HCT116 (cell line): ENCODE results near the gene DMPK. TPM values are rescaled to one million over a fixed set of nuclear protein-coding genes. Genes with fewer than 3 reads are reported as not detected.

Experiments
- ATAC-seq: fragments of 200-7000 bp; cut with Tn5 transposase; 2 replicates; pipeline ENCODE4 v1.9.1; 2020; ENCODE audit warnings: mild to moderate bottlenecking, moderate library complexity
- BruUV-seq: library from RNA; stranded (reverse); fragments of 400-500 nt; replicated peaks from 2 replicates; lab custom pipeline; 2021; lab: Mats Ljungman, UMichigan
- CTCF ChIA-PET: fragments of 300-600 bp; sonication (Branson Sonifier 250); formaldehyde crosslinking; loops from one replicate; lab custom pipeline; 2021; ENCODE audit warnings: antibody characterized with exemption; lab: Charles Lee
- POLR2A ChIA-PET: fragments of 300-600, 350-600 bp; sonication (Branson Sonifier 250); formaldehyde crosslinking; loops from one replicate; lab custom pipeline; 2021; ENCODE audit warnings: antibody characterized with exemption; lab: Charles Lee
- RAD21 ChIA-PET, 2 experiments: fragments of 300-600 bp; sonication (Branson Sonifier 250); formaldehyde crosslinking; loops; one replicate each; lab custom pipeline; 2023; ENCODE audit warnings: low total read pairs in 2 of 2; ENCODE audit not compliant: uncharacterized antibody in 2 of 2, unreplicated experiment in 2 of 2, low non-redundant PET in 1 of 2; lab: Charles Lee
- DNase-seq: peaks from one replicate; pipeline ENCODE4 v3.0.0-alpha.2; 2010; ENCODE audit warnings: low read depth, low spot score
- H2AFZ ChIP-seq: fragments of 200-600 bp; shearing (Covaris generic), sonication (generic); 2 replicates; pipeline ENCODE4 v1.6.1; 2017; ENCODE audit warnings: low read depth, mixed run types, mixed read lengths, antibody characterized with exemption, low read length; ENCODE audit not compliant: poor library complexity, severe bottlenecking
- H3K27ac ChIP-seq: 2 replicates; pipeline ENCODE4 v1.5.1; 2012; ENCODE audit warnings: low read depth, low read length
- H3K27me3 ChIP-seq: fragments of 200-600 bp; sonication (generic); 2 replicates; pipeline ENCODE4 v1.6.1; 2016; ENCODE audit warnings: mixed run types, low read length, mixed read lengths; ENCODE audit not compliant: insufficient read depth
- H3K36me3 ChIP-seq, 2 experiments: fragments of 200-500 bp in 1 of 2; fragments of 200-600 bp in 1 of 2; sonication (Bioruptor generic) in 1 of 2; sonication (generic) in 1 of 2; 2 replicates each; pipeline versions ENCODE4 v1.5.1 to v1.6.1; 2014 to 2016; ENCODE audit warnings: low read length in 2 of 2, inconsistent platforms in 1 of 2, mixed read lengths in 1 of 2, mixed run types in 1 of 2; ENCODE audit not compliant: insufficient read depth in 2 of 2, control insufficient read depth in 1 of 2
- H3K4me1 ChIP-seq, 2 experiments: fragments of 200-600 bp in 1 of 2; sonication (generic) in 1 of 2; 2 replicates each; pipeline versions ENCODE4 v1.5.1 to v1.6.1; 2012 to 2017; ENCODE audit warnings: low read length in 2 of 2, inconsistent platforms in 1 of 2, mild to moderate bottlenecking in 1 of 2, mixed read lengths in 1 of 2, mixed run types in 1 of 2, moderate library complexity in 1 of 2; ENCODE audit not compliant: insufficient read depth in 2 of 2, control insufficient read depth in 1 of 2
- H3K4me2 ChIP-seq: fragments of 200-600 bp; sonication (generic); 2 replicates; pipeline ENCODE4 v1.6.1; 2017; ENCODE audit warnings: mixed run types, low read length, mixed read lengths
- H3K4me3 ChIP-seq, 2 experiments: fragments of 200-600 bp in 1 of 2; sonication (generic) in 1 of 2; replicated peaks in 1 of 2; 2 replicates each; pipeline ENCODE4 v1.5.1; 2011 to 2016; ENCODE audit warnings: low read length in 2 of 2, control low read depth in 1 of 2, low read depth in 1 of 2, mild to moderate bottlenecking in 1 of 2, mixed read lengths in 1 of 2, mixed run types in 1 of 2
- H3K79me2 ChIP-seq: fragments of 200-600 bp; sonication (generic); 2 replicates; pipeline ENCODE4 v1.6.1; 2017; ENCODE audit warnings: mild to moderate bottlenecking, mixed run types, low read length, moderate library complexity, mixed read lengths; ENCODE audit not compliant: insufficient read depth
- H3K9ac ChIP-seq: fragments of 200-600 bp; sonication (generic); 2 replicates; pipeline ENCODE4 v1.6.1; 2016; ENCODE audit warnings: low read length, mixed read lengths
- H3K9me2 ChIP-seq: fragments of 200-600 bp; sonication (generic), shearing (Covaris generic); 2 replicates; pipeline ENCODE4 v1.6.1; 2017; ENCODE audit warnings: mixed run types, mild to moderate bottlenecking, moderate library complexity; ENCODE audit not compliant: insufficient read depth
- H3K9me3 ChIP-seq, 2 experiments: fragments of 200-500 bp in 1 of 2; fragments of 200-600 bp in 1 of 2; sonication (Bioruptor generic) in 1 of 2; sonication (generic) in 1 of 2; 2 replicates each; pipeline ENCODE4 v1.6.1; 2014 to 2017; ENCODE audit warnings: low read length in 2 of 2, mixed read lengths in 2 of 2, inconsistent platforms in 1 of 2, low read depth in 1 of 2, mild to moderate bottlenecking in 1 of 2, mixed run types in 1 of 2, moderate library complexity in 1 of 2; ENCODE audit not compliant: control insufficient read depth in 1 of 2, insufficient read depth in 1 of 2
- H4K20me1 ChIP-seq: fragments of 200-600 bp; sonication (generic), shearing (Covaris generic); 2 replicates; pipeline ENCODE4 v1.6.1; 2017; ENCODE audit warnings: mixed run types, mild to moderate bottlenecking, moderate library complexity; ENCODE audit not compliant: insufficient read depth
- CEBPB ChIP-seq: IDR thresholded peaks from 2 replicates; pipeline ENCODE4 v1.6.1; 2012; ENCODE audit warnings: low read depth
- CTCF ChIP-seq, 3 experiments: fragments of 200-600 bp in 1 of 3; sonication (generic) in 1 of 3; IDR thresholded peaks in 2 of 3; conservative IDR thresholded peaks in 1 of 3; 2 replicates each; pipeline ENCODE4 v1.5.1; 2012 to 2017; ENCODE audit warnings: low read depth in 2 of 3, low read length in 2 of 3, antibody characterized with exemption in 1 of 3, borderline replicate concordance in 1 of 3, control low read depth in 1 of 3, mild to moderate bottlenecking in 1 of 3, mixed read lengths in 1 of 3, mixed run types in 1 of 3, moderate library complexity in 1 of 3; ENCODE audit not compliant: insufficient read depth in 1 of 3
- ELF1 ChIP-seq: IDR thresholded peaks from 2 replicates; pipeline ENCODE4 v1.6.1; 2012; ENCODE audit warnings: low read depth, borderline replicate concordance
- EZH2 ChIP-seq: fragments of 200-600 bp; sonication (generic); IDR thresholded peaks from 2 replicates; pipeline ENCODE4 v1.6.1; 2017; ENCODE audit warnings: antibody characterized with exemption, mixed run types
- JUND ChIP-seq: IDR thresholded peaks from 2 replicates; pipeline ENCODE4 v1.6.1; 2012
- MAX ChIP-seq: IDR thresholded peaks from 2 replicates; pipeline ENCODE4 v1.6.1; 2012
- POLR2A ChIP-seq: IDR thresholded peaks from 2 replicates; pipeline ENCODE4 v1.7.0; 2011; ENCODE audit warnings: borderline replicate concordance; ENCODE audit not compliant: insufficient read depth, insufficient read length; ENCODE audit errors: extremely low read depth
- POLR2AphosphoS5 ChIP-seq: IDR thresholded peaks from 2 replicates; pipeline ENCODE4 v1.6.1; 2011; ENCODE audit warnings: mild to moderate bottlenecking, low read depth, low read length, moderate library complexity
- SIN3A ChIP-seq: IDR thresholded peaks from 2 replicates; pipeline ENCODE4 v1.6.1; 2012; ENCODE audit warnings: low read depth
- SP1 ChIP-seq: IDR thresholded peaks from 2 replicates; pipeline ENCODE4 v1.6.1; 2012; ENCODE audit warnings: low read depth
- SRF ChIP-seq: IDR thresholded peaks from 2 replicates; pipeline ENCODE4 v1.6.1; 2012; ENCODE audit warnings: low read depth
- TCF7L2 ChIP-seq: IDR thresholded peaks from 2 replicates; pipeline ENCODE4 v1.7.0; 2011; ENCODE audit warnings: borderline replicate concordance, inconsistent platforms; ENCODE audit not compliant: insufficient read depth, insufficient read length; ENCODE audit errors: extremely low read depth
- YY1 ChIP-seq: IDR thresholded peaks from 2 replicates; pipeline ENCODE4 v1.6.1; 2011; ENCODE audit warnings: low read length, low read depth, moderate library complexity, mild to moderate bottlenecking; ENCODE audit not compliant: insufficient replicate concordance; ENCODE audit errors: extremely low read depth
- ZFX ChIP-seq: fragments of 450-650 bp; IDR thresholded peaks from 2 replicates; pipeline ENCODE4 v1.6.1; 2017
- intact Hi-C: fragments of 100-400 bp; cut with micrococcal nuclease; formaldehyde crosslinking; loops from 2 replicates; pipeline ENCODE4 v1.10.0; 2022
- total RNA-seq: library from RNA; stranded (reverse); gene quantifications from one replicate; pipeline ENCODE4 v1.2.1, GENCODE V29; 2021; ENCODE audit not compliant: unreplicated experiment
- TF ChIP-seq, protein P1 (sequence below): IDR thresholded peaks from 2 replicates; pipeline ENCODE4 v1.6.1; 2012; ENCODE audit warnings: low read depth

Gene DMPK
- total RNA-seq, 1 experiment from 2014 or later: 52.5 TPM

- no peak for TF ChIP-seq YY1
- TF ChIP-seq EZH2: no peak
- TF ChIP-seq MAX: no peak
- no peak for TF ChIP-seq SRF
Observed at GRCh38 chr19:45733160-45733810, 49.0 kb downstream of the DMPK start, which contains the start of gene MEIOSIN (continued).

DNA sequence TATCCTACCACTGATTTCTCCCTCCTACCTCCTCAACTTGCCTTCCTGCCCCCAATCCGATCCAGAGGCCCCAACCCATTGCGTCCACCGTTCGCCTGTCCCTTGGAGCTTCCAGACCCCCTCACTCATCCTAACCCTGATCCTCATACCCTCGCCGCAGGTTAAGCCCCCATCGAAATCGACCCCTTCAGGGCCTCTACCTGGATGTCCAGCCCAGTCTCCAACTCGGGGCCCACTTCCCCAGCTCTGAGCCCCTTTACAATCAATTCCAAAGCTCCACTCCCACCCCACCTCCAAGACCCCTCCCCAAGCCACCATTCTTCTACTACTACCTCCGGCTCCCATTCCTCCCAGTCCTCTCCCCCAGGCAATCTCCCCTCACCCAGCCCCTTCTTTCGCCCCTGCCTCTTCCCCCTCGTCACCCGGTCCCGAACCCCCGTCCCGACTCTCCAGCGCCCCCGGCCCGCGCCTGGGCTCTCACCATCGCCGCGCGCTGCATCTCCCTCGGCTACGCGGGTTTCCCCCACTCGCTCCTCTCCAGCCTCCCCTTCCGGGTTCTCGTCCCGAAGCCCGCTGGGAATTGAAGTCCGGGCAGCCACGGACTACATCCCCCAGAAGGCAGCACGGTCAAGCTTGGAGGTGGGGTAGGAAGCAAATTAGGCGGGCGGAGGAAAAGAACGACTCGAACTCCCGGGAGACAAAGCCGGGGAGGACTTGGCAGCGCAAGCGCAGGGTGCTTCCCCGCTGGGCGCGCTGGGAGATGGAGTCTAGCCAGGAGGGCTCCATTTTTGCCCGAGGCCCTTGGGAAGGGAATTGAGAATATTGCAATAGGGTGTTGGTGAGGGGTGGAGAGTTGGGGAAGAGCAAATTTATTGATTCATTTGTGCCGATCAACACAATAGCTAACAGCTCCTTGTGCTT is 51.7 kb downstream of the DMPK start, which contains the start of gene FBXO46:
Gene FBXO46 (minus strand): TSS at position 529 of the 921 bp plus-strand sequence. CDS start 17,401 bp downstream, outside the sequence.
- Histone ChIP-seq H3K27me3 (no peaks in the 10 kb centered on the region), H2AFZ (no peak within 1 kb of the TSS), H3K9me3 (no peaks in the 10 kb centered on the region), H3K79me2 (peaks cover 51% of the 10 kb centered on the region), H3K36me3 (no peaks in the 10 kb centered on the region), H4K20me1 (no peaks in the 10 kb centered on the region), H3K9ac (peak within 1 kb of the TSS; percentile 96), H3K4me3 (peak within 1 kb of the TSS; percentile 89 to 92), H3K4me1 (peaks cover 6 to 43% of the 10 kb centered on the region in 2 experiments), H3K4me2 (peak within 1 kb of the TSS; percentile 90), H3K9me2 (no peaks in the 10 kb centered on the region), H3K27ac (peak within 1 kb of the TSS; percentile 75)
- intact Hi-C loops: loop anchor here (1.0 to 2.0 kb wide), 2 partner anchors 8 to 40 kb away; no protein-coding TSS in a partner anchor
- RAD21 ChIA-PET: interaction anchor here in 1 of 2 experiments (0.7 kb wide), 1 partner anchor 220 kb away, joined by 9 read pairs; no protein-coding TSS in a partner anchor
- CTCF ChIA-PET: interaction anchor here (2.0 kb wide), 1 partner anchor 39 kb away, joined by 12 read pairs; the partner anchor contains the start of gene SIX5
- ATAC-seq (peak; percentile 98), DNase-seq (peak; percentile 96)
- POLR2A ChIA-PET: interaction anchor here (0.6 to 1.0 kb wide), 5 partner anchors 9 to 54 kb away, joined by 3 to 6 read pairs (median 4); partner anchors contain the start of gene SIX5
- BruUV-seq: no TSS peak
- TF ChIP-seq CEBPB: no peak
- TF ChIP-seq POLR2A: no peak
- TF ChIP-seq, protein P1, sequence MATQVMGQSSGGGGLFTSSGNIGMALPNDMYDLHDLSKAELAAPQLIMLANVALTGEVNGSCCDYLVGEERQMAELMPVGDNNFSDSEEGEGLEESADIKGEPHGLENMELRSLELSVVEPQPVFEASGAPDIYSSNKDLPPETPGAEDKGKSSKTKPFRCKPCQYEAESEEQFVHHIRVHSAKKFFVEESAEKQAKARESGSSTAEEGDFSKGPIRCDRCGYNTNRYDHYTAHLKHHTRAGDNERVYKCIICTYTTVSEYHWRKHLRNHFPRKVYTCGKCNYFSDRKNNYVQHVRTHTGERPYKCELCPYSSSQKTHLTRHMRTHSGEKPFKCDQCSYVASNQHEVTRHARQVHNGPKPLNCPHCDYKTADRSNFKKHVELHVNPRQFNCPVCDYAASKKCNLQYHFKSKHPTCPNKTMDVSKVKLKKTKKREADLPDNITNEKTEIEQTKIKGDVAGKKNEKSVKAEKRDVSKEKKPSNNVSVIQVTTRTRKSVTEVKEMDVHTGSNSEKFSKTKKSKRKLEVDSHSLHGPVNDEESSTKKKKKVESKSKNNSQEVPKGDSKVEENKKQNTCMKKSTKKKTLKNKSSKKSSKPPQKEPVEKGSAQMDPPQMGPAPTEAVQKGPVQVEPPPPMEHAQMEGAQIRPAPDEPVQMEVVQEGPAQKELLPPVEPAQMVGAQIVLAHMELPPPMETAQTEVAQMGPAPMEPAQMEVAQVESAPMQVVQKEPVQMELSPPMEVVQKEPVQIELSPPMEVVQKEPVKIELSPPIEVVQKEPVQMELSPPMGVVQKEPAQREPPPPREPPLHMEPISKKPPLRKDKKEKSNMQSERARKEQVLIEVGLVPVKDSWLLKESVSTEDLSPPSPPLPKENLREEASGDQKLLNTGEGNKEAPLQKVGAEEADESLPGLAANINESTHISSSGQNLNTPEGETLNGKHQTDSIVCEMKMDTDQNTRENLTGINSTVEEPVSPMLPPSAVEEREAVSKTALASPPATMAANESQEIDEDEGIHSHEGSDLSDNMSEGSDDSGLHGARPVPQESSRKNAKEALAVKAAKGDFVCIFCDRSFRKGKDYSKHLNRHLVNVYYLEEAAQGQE: no peak
- TF ChIP-seq ELF1: peak; percentile 99; the same call in 1 of the 2 replicates
- TF ChIP-seq YY1: peak; percentile 87
- no peak for TF ChIP-seq EZH2
- TF ChIP-seq CTCF (IDR thresholded peaks at IDR 0.05 in 2 of 3, conservative IDR thresholded peaks at IDR 0.05 in 1 of 3; ENCODE audit: borderline replicate concordance in 1 of 3, insufficient read depth in 1 of 3, low read depth in 2 of 3, low read length in 2 of 3): 0 out of 6 replicates have a peak, but pooled peaks of 1 of the 3 experiments have one; percentile 7
- no peak for TF ChIP-seq ZFX
- TF ChIP-seq SIN3A: peak; percentile 36; the same call in 1 of the 2 replicates
- TF ChIP-seq MAX: no peak
- TF ChIP-seq POLR2AphosphoS5: peak; percentile 88
- TF ChIP-seq SRF: peak; percentile 70; the same call in 1 of the 2 replicates
- TF ChIP-seq SP1: peak; percentile 81
- TF ChIP-seq JUND: no peak
- TF ChIP-seq TCF7L2: no peak
